GM19023 (cell line): Measurements from ENCODE around the gene COL23A1.

ENCODE experiments used
- ATAC-seq: cut with Tn5 transposase; IDR thresholded peaks from one replicate; pipeline ENCODE4 v1.9.1; 2021; ENCODE audit warnings: mild to moderate bottlenecking, moderate library complexity; ENCODE audit not compliant: unreplicated experiment

COL23A1 gene

DNA sequence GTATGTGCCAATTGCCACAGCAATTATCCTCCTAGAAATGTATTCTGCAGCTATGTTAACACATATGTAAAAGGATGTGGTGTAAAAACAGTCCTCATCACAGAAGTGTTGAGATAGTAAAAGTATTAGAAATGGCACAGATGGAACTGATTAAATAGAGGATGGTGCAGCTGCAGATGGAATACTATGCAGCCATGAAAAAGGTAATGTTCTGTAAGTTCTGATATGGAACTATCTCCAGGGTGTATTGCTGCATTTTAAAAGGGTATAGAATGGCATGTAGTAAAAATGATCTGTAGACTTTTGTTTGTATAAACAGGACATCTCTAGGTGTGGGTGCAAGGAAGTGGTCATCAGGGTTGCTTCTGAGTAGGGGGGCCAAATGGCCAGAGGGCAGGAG is 294.6 kb downstream of the COL23A1 start:
- no peak for ATAC-seq

DNA sequence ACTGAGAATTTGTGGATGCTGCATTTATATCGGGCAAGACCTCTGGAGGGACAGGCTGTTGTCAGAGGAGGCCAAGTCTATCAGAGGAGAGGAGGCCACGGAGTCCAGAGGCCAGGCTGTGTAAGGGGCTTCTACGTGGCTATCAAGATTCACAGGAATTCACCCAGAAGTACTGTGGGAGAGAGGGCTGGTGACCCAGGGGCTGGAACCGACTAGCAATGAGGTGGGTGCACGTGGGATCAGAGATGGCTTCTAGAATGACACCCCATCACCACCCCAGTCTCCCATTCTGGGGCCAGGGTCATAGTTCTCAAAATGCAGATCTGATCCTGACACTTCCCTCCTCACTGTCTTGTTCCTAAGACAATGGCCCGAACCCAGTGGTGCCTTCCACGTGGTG is 296.4 kb downstream of the COL23A1 start:
- no peak for ATAC-seq

DNA sequence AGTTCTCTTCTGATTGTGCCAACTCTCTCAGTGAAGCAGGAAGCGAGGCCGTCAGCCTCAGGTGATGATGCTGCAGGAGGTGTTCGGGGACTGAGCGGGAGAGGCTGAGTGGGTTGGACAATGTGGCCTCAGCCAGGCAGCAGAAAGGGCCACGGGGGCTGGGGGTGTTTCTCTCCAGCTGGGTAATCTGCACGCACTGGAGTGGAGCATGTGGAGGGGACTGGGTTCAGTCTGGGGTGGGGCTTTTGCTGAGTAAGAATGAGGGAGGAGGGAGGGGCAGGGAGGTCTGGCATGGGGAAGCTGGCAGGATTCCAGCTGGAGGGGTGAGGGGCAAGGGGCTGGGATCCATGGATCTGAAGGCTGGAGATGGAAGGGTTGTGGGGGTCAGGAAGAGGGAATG is 296.8 kb downstream of the COL23A1 start:
- ATAC-seq = no peak

- no peak for ATAC-seq
Observed at GRCh38 chr5:178292826-178293205, 297.4 kb downstream of the COL23A1 start.

DNA sequence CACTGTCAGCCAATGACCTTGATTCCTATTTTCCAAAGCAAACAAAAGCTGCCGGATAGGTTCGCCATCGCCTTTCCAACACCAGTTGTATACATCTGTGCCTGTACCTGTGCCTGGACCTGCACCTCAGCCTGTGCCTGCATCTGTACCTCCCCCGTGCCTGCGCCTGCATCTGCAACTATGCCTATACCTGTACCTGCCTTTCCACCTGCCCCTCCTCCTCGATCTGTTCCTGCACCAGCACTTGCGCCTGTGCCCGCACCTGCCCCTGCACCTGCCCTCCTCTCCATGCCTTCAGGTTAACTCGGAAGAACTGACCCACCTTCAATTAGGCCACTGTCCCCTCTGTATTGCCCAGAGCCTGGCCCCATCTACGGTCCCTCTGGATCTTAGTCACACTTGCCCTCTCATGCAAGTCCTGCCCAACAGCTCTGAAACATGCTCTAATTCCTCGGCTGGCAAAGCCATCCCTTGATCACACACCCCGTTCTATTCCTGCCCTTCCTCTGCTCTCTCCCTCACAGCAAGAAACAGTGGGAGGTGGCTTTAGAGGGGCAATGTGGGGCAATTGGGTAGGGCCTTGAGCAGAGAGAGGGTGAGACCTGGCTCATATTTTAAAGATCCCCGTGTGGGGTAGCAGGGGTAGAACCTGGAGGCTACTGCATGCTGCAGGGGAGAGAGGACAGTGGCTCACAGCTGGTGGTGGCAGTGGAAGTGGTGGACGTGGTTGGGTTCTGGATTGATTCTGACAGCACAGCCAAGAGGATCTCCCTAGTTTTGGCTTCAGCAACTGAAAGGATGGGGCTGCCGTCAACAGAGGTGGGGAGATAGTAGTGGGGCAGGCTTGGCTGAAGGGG is 298.0 kb downstream of the COL23A1 start:
- ATAC-seq = no peak

DNA sequence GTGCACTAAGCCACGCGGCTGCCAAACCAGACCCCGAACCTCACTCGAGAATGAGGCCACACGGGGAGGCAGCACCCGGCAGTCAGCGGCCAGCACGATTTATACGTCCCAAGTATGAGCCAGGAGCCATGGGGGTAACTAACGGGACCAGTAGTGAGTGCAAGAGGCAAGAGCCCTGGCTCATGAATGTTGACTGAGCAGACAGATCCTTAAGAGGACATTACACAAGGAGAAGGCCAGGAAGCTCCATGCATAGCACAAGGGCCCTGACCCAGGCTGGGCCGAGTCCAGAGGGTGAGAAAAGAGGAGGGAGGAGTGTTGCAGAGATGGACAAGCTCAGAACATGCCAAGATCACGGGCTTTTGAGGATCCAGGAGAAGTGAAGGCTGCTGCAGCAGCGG is 299.0 kb downstream of the COL23A1 start:
- no peak for ATAC-seq

- ATAC-seq = no peak
Observed at GRCh38 chr5:178290376-178290775, 299.8 kb downstream of the COL23A1 start.

DNA sequence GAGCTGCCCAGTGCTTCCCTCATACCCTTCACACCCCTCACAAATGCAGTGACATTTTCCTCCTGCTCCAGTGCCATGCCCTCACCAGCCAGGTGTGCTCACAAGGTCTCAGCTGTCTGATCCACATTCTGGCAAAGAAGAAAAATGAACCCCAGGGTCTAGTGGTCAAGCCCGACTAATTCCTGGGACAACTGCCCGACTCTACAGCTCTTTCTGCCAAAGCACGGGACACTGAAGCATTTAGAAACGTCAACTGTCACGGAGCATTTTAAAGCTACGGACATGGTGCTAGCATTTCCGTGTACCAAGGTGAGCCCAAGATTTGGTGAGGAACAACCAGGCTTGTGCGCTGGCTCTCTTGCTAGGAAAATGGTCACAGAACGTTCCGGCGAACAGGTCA is 300.8 kb downstream of the COL23A1 start:
- ATAC-seq = no peak

DNA sequence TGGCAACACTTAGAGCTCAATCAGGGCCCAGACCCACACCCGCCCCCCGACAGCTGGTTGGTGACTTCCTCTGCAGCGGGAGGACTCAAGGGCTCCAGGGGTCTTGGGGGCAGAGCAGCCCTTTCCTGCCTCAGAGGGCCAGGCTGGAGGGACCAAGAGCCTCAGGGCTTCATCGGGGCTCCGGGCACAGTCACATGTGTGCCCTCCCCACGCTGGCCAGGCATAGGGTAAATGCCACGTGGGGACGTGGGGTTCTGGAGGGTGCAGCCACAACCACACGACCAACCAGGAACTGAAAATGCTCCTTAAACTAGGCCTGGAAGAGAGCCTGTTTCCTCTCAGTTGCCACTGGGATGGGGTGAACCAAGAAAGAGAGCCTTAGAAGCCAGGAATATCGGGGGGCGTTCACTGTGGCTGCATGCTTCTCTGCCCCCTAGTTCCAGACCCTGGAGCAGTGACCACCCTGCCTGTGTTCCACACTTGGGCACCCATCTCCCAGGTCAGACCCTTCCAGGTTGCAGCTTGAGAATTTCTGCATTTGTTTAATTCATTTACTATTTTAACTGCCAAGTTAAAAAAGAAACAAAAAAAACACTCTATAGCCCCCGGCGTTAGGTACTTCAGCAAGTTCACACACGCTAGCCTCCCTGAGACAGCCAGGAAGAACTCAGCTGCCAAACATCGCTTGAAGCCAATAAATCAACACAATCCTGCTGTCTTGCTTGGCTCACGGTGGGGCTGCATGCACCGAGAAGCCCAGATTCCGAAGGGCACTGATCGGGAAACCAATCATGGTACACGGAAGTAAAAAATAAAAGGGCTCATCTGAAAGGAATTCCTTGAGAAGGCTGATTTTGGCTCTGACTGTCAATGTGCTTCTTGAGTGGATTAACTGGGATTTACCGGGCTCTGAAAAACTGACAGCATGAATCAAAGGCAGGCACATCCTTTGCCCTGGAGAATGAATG is 301.5 kb downstream of the COL23A1 start:
- ATAC-seq = no peak

DNA sequence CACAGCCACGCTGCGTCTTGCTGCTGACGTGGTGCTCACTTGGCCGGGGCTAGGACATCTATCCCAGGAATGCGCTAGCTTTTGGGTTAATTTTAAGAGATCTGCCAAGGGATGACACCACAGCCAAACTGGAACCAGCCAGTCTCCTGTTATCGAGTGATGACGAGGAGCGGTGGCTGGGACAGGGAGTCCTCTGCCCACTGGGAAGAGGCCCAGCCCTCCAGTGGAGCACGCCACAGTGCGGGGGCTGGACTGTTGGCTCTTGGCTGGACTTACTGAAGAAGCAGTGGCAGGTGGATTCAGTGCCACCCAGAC is 302.4 kb downstream of the COL23A1 start:
- ATAC-seq = no peak

- ATAC-seq = no peak
Observed at GRCh38 chr5:178287091-178287790, 303.0 kb downstream of the COL23A1 start.

DNA sequence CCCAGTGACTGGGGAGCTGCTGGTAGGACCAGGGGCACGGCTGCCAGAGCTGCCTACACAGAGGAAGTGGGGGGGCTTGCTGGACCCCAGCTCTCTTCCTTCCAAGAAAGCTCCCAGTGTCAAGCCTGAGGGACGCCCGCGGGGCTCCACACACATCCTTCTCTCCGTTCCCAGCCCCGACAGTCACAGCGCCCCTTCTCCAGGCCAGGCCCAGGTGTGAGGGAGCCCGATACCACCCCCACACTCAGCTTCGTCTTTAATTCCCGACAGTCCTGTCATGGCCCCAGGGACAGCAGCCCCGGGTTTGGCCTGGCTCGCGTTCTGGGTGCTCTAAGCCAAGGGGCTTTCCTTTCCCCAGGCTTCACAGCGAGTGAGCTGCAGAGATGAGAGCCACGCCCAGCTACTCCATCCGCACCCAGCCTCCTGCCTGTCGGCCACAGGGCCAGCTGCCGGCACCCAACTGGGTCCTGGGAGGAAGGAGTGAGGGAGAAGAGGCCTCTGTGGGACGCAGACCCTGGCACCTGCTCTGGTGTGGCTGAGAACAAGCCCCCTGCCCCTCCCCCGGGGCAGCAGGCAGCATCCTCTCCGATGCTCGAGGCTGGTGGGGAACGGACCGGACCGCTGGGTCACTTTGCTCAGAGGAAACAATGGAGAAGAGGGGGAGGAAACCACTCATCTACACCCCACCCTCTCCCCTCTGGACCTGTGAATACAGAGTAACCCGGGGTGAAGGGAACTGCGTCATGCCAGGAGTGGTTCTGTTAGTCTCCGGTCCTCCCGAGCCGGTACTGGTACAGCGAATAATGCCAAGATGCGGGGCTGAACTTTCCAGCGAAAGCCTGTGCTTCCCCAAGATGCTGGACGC is 303.7 kb downstream of the COL23A1 start:
- ATAC-seq = no peak

GRCh38 chr5:178285399-178286225 is 304.6 kb downstream of the COL23A1 start:
- no peak for ATAC-seq

DNA sequence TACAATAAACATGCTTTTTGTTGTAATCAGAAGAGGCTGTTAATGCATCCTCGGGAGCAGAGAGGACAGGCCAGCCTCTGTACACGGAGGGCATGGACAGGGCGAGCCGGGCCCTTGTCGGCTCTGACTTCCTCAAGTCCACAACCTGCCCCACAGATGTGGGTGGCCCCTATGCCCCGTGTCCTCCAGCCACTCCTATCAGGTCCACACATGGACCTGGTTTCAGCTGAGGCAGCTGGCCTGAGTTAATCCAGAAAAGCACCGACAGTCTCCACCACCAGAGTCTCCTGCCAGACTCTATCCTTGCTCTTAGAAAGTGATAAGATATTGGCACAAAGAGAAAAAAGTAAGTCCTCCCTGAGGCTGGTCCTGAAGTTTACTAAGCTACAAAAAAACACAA is 305.2 kb downstream of the COL23A1 start:
- no peak for ATAC-seq

- no peak for ATAC-seq
Observed at GRCh38 chr5:178284093-178284675, 306.0 kb downstream of the COL23A1 start.

GRCh38 chr5:178283520-178283919 is 306.7 kb downstream of the COL23A1 start:
- no peak for ATAC-seq

DNA sequence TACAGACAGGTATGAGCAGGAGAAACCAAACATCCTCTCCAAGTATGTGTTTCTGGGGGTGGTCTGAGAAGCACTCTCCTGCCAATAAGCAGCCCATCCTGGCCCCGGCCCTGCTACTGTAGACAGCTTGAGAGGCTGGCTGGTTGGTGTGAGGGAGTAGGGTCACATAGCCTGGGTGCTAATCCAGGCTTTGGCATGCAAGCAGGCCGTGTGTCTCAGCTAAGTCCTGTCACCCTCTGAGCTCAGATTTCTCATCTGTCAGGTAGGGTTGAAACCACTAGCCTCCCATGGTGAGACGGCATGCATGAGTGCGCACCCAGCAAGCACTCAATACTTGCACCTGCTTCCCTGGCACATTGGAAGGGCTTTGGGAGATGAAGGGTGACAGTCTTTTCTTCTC is 307.8 kb downstream of the COL23A1 start:
- no peak for ATAC-seq

GRCh38 chr5:178281331-178281730 is 308.9 kb downstream of the COL23A1 start:
- no peak for ATAC-seq

- no peak for ATAC-seq
Observed at GRCh38 chr5:178280631-178281030, 309.6 kb downstream of the COL23A1 start.
